ENCODE results near the gene CYCS. TPM values are rescaled to one million over a fixed set of nuclear protein-coding genes. Genes with fewer than 3 reads are reported as not detected.

CYCS gene
- total and polyA plus RNA-seq, 2 donors (not counting 1 experiment from before 2014, with no cell fraction given): 46.7 to 51.3 TPM

DNA sequence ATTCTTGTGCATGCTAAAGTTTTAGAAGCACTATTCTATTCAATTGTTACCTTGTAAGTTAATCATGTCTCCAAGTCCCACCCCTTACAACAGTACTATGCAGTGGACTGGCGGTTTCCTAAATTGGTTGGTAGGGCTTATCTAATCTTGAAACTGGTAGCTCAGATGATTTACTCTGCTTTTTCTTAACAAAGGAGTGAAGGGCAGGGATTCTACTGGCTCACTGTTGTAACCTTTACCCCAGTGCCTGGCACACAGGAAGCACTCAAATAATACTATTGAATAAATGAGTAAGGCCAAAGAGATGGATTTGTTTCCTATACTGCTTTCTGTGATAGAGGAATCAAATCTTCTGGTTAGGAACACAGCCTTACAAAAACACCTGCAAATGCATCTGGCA is 46.0 kb upstream of the CYCS start:
- no peaks in the 10 kb centered on the region for H3K9me3 Mint-ChIP-seq (ENCODE audit: insufficient read depth)
- POLR2A ChIA-PET: no interaction called here

DNA sequence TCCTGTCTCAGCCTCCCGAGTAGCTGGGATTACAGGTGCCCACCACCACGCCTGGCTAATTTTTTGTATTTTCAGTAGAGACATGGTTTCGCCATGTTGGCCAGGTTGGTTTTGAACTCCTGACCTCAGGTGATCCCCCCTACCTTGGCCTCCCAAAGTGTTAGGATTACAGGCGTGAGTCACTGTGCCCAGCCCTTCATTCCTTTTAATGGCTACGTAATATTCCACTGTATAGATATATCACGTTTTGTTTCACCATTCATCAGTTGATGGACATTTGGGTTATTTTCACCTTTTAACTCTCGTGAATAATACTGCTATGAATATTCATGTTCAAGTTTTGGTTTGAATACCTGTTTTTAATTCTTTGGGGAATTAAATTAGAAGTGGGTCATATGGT is 44.6 kb upstream of the CYCS start:
- no peak overlapping the region for H3K4me2 ChIP-seq (replicated peaks; ENCODE audit: low read depth, low read length, poor library complexity, severe bottlenecking)
- Mint-ChIP-seq H3K4me1 (no peaks in the 10 kb centered on the region), H3K27me3 (no peaks in the 10 kb centered on the region), H3K27ac (no peak overlapping the region), H3K4me3 (no peak overlapping the region), H3K9me3 (ENCODE audit: insufficient read depth) (no peaks in the 10 kb centered on the region)
- ChIA-PET POLR2A (no interaction called here), CTCF (no interaction called here)
- no peaks in the 10 kb centered on the region for H3K79me2 ChIP-seq (ENCODE audit: control insufficient read depth, insufficient read depth, low read length)
- no peaks in the 10 kb centered on the region for H3K9me3 ChIP-seq (ENCODE audit: control extremely low read depth in 1 of 3, control insufficient read depth in 2 of 3, insufficient read depth in 1 of 3, low read length in 2 of 3)
- no peaks in the 10 kb centered on the region for H3K27me3 ChIP-seq (replicated peaks in 1 of 4; ENCODE audit: control extremely low read depth in 1 of 4, control insufficient read depth in 3 of 4, insufficient read depth in 4 of 4, low read length in 3 of 4)
- no peak overlapping the region for H3K27ac ChIP-seq (ENCODE audit: low read length in 2 of 2)
- peaks cover 7 to 16% of the 10 kb centered on the region in 2 experiments for H3K36me3 ChIP-seq (replicated peaks in 1 of 2; ENCODE audit: control extremely low read depth in 1 of 2, control insufficient read depth in 1 of 2, extremely low read depth in 1 of 2, insufficient read depth in 2 of 2, low read length in 1 of 2)
- DNase-seq: no peak
- 80% methylated on average over 2 of the region's 7 CpGs for WGBS (ENCODE audit: insufficient coverage)
- no peak for ATAC-seq (ENCODE audit: low read depth)
- no peaks in the 10 kb centered on the region for H3K4me1 ChIP-seq (ENCODE audit: control insufficient read depth in 2 of 2, insufficient read depth in 2 of 2, low read length in 2 of 2)
- intact Hi-C loops (cut with micrococcal nuclease): no loop called here
- no peak overlapping the region for H3K9ac ChIP-seq (ENCODE audit: low read length)
- H4K20me1 ChIP-seq (ENCODE audit: control insufficient read depth, insufficient read depth, low read length, poor library complexity, severe bottlenecking): no peaks in the 10 kb centered on the region
- H3K4me3 ChIP-seq (ENCODE audit: control extremely low read depth in 1 of 5, extremely low read depth in 1 of 5, insufficient read depth in 1 of 5, low read depth in 2 of 5, low read length in 4 of 5): no peak overlapping the region
- TF ChIP-seq, protein P1, sequence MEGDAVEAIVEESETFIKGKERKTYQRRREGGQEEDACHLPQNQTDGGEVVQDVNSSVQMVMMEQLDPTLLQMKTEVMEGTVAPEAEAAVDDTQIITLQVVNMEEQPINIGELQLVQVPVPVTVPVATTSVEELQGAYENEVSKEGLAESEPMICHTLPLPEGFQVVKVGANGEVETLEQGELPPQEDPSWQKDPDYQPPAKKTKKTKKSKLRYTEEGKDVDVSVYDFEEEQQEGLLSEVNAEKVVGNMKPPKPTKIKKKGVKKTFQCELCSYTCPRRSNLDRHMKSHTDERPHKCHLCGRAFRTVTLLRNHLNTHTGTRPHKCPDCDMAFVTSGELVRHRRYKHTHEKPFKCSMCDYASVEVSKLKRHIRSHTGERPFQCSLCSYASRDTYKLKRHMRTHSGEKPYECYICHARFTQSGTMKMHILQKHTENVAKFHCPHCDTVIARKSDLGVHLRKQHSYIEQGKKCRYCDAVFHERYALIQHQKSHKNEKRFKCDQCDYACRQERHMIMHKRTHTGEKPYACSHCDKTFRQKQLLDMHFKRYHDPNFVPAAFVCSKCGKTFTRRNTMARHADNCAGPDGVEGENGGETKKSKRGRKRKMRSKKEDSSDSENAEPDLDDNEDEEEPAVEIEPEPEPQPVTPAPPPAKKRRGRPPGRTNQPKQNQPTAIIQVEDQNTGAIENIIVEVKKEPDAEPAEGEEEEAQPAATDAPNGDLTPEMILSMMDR (IDR thresholded peaks at IDR 0.05): no peak
- no peak for TF ChIP-seq EZH2 (IDR thresholded peaks at IDR 0.05; ENCODE audit: borderline replicate concordance, insufficient read depth, low read depth, low read length, poor library complexity, severe bottlenecking)
- H2AFZ ChIP-seq (ENCODE audit: insufficient read depth, low read depth, low read length, poor library complexity, severe bottlenecking): no peak overlapping the region

More for the DNA sequence above, 46.0 kb upstream of the CYCS start:
- DNase-seq: no peak
- Mint-ChIP-seq H3K4me3 (no peak overlapping the region), H3K4me1 (no peaks in the 10 kb centered on the region), H3K27me3 (no peaks in the 10 kb centered on the region), H3K27ac (no peak overlapping the region)
- Histone ChIP-seq H3K79me2 (ENCODE audit: control insufficient read depth, insufficient read depth, low read length) (no peaks in the 10 kb centered on the region), H4K20me1 (ENCODE audit: control insufficient read depth, insufficient read depth, low read length, poor library complexity, severe bottlenecking) (no peaks in the 10 kb centered on the region), H3K27me3 (replicated peaks in 1 of 4; ENCODE audit: control extremely low read depth in 1 of 4, control insufficient read depth in 3 of 4, insufficient read depth in 4 of 4, low read length in 3 of 4) (no peaks in the 10 kb centered on the region), H3K36me3 (replicated peaks in 1 of 2; ENCODE audit: control extremely low read depth in 1 of 2, control insufficient read depth in 1 of 2, extremely low read depth in 1 of 2, insufficient read depth in 2 of 2, low read length in 1 of 2) (peaks cover 7 to 10% of the 10 kb centered on the region in 2 experiments), H3K4me1 (ENCODE audit: control insufficient read depth in 2 of 2, insufficient read depth in 2 of 2, low read length in 2 of 2) (no peaks in the 10 kb centered on the region), H3K4me2 (replicated peaks; ENCODE audit: low read depth, low read length, poor library complexity, severe bottlenecking) (no peak overlapping the region), H3K9me3 (ENCODE audit: control extremely low read depth in 1 of 3, control insufficient read depth in 2 of 3, insufficient read depth in 1 of 3, low read length in 2 of 3) (no peaks in the 10 kb centered on the region), H2AFZ (ENCODE audit: insufficient read depth, low read depth, low read length, poor library complexity, severe bottlenecking) (no peak overlapping the region), H3K4me3 (ENCODE audit: control extremely low read depth in 1 of 5, extremely low read depth in 1 of 5, insufficient read depth in 1 of 5, low read depth in 2 of 5, low read length in 4 of 5) (no peak overlapping the region), H3K9ac (ENCODE audit: low read length) (no peak overlapping the region), H3K27ac (ENCODE audit: low read length in 2 of 2) (no peak overlapping the region)
- CTCF ChIA-PET: no interaction called here
- TF ChIP-seq, protein P1 (IDR thresholded peaks at IDR 0.05): no peak
- no peak for TF ChIP-seq EZH2 (IDR thresholded peaks at IDR 0.05; ENCODE audit: borderline replicate concordance, insufficient read depth, low read depth, low read length, poor library complexity, severe bottlenecking)
- intact Hi-C loops (cut with micrococcal nuclease): no loop called here
- WGBS (ENCODE audit: insufficient coverage): no CpG with 5 or more reads among the region's 1 CpG
- no peak for ATAC-seq (ENCODE audit: low read depth)
